ENCODE measurements around the gene COL19A1.
A peak's percentile ranks its signal among the peaks of the same experiment; 100 is the strongest.
"Not testable (repeated sequence)": the region's sequence is repeated elsewhere in the genome, so short reads cannot be mapped to it uniquely, and the experiment has no call there.

The COL19A1 gene

DNA sequence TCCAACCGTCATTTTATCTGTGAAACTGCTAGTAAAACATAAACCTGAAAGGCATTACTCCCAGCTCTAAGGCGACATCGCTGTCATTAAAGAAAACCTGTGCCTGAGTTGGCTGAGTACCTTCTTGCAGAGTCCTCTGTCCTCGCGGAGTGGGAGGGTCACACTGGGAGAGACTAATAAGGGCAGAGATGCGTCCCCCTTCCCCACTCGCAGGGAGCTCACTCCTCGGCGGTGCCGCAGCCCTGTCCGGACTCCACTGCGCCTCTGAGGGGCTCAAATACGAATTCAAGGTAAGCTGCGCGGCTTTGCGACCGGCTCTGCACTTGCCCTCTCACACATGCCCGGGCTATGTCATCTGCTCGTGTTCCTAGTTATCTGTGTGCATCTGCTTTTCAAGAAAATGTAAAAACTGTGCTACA, at the start of gene COL19A1:
Gene COL19A1 (plus strand): TSS at position 206 of the 419 bp plus-strand sequence. CDS start 13,012 bp downstream, outside the sequence.
- peak; percentile 99 for FAIRE-seq
- DNase-seq (ENCODE audit: insufficient read length, low spot score) = no peak

- DNase-seq (ENCODE audit: insufficient read length, low spot score) = no peak
- FAIRE-seq = no peak
Observed at GRCh38 chr6:69816569-69816968, 49.8 kb upstream of the COL19A1 start.

DNA sequence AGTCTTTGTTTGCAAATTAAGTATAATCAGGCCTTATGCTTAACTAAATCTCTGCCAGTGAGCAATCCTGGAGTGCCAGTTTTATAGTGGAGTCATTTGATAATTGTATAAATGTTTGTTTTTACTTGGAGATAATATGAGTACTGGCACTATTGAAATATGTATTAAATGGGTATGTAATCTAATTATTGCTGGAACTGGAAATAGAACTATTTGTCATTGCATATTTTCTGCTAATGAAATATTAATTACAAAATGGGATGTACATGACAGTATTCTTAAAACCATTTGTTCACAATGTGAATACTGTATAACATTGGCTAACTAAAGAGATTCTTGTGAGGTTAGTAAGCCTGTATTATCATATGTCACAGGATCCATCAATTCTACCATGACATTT, 49.0 kb upstream of the COL19A1 start:
- DNase-seq (ENCODE audit: insufficient read length, low spot score) (no peak), FAIRE-seq (peak; percentile 66)

- no peak for DNase-seq (ENCODE audit: insufficient read length, low spot score)
- FAIRE-seq = no peak
Observed at GRCh38 chr6:69818223-69818930, 48.0 kb upstream of the COL19A1 start.

- FAIRE-seq = no peak
- no peak for DNase-seq (ENCODE audit: insufficient read length, low spot score)
Observed at GRCh38 chr6:69819138-69819537, 47.2 kb upstream of the COL19A1 start.

DNA sequence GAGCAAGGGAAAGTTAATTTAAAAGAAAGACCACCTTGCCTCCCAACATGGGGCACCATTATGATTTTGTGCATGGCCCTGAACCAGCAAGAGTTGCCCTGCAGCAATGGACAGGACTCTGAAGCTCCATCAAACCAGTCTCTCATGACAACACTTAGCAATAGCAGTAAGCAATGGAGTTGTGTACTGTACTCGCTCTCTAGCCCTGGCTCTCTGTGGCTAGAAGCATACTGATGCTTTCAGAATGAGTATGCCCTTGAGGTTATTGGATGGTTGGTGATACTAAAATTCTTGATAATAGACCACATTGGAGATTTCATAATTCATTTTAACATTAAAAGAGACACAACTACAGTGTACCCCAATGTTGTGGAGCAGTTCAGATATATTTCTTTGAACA, 46.3 kb upstream of the COL19A1 start:
- DNase-seq (ENCODE audit: insufficient read length, low spot score) (no peak), FAIRE-seq (peak; percentile 37)

DNA sequence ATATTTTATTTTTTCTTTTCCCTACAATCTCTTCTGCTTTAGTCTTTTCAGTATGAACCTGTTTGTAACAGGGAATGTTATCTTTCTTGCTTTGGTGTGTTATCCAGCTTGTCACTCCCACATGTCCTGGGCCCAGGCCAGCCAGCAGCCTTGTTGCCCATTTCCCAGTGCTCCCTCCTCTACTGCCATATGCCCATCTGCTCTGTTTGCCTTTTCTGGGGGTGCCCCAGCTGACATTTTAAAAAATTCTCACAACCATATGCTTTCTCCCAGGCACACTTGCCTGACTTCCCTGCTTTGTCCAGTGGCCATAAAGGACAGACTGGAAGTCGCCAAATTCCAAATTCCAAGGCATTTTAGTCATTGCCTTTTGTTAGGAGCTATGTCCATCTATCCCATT, 45.9 kb upstream of the COL19A1 start:
- DNase-seq (ENCODE audit: insufficient read length, low spot score) (no peak), FAIRE-seq (no peak)

DNA sequence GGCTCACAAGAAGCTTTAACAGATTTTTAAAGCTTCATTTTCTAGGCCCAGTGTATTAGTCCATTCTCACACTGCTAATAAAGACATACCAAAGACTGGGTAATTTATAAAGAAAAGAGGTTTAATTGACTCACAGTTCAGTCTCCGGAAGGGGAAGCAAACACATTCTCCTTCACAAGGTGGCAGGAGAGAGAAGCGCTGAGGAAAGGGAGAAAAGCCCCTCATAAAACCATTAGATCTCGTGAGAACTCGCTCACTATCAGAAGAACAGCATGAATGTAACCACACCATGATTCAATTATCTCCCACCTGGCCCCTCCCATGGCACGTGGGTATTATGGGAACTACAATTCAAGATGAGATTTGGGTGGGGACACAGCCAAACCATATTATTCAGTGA, 42.0 kb upstream of the COL19A1 start:
- DNase-seq (ENCODE audit: insufficient read length, low spot score); FAIRE-seq: not testable (repeated sequence)

DNA sequence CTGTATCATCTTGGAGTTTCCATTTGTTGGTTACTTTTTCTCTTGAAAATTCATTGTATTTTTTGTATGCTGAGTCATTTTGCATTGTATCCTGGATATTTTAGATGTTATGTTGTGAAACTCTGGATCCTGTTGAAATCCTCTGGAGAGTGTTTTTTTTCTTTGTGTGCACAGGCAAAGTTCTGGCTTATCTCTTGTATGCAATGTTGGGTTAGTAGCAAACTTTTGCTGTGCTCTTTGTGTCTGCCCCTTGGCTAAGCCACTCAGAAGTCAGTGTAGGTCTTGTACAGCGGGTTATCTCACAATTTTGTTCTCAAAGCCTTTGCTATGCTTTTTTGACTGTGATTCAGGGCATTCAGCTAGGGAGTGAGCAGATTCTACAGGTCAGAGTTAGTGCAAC, 40.5 kb upstream of the COL19A1 start:
- FAIRE-seq (no peak), DNase-seq (ENCODE audit: insufficient read length, low spot score) (no peak)

- no peak for FAIRE-seq
- DNase-seq (ENCODE audit: insufficient read length, low spot score) = no peak
Observed at GRCh38 chr6:69827276-69827893, 39.0 kb upstream of the COL19A1 start.

- FAIRE-seq = no peak
- DNase-seq (ENCODE audit: insufficient read length, low spot score) = no peak
Observed at GRCh38 chr6:69832558-69832957, 33.8 kb upstream of the COL19A1 start.

DNA sequence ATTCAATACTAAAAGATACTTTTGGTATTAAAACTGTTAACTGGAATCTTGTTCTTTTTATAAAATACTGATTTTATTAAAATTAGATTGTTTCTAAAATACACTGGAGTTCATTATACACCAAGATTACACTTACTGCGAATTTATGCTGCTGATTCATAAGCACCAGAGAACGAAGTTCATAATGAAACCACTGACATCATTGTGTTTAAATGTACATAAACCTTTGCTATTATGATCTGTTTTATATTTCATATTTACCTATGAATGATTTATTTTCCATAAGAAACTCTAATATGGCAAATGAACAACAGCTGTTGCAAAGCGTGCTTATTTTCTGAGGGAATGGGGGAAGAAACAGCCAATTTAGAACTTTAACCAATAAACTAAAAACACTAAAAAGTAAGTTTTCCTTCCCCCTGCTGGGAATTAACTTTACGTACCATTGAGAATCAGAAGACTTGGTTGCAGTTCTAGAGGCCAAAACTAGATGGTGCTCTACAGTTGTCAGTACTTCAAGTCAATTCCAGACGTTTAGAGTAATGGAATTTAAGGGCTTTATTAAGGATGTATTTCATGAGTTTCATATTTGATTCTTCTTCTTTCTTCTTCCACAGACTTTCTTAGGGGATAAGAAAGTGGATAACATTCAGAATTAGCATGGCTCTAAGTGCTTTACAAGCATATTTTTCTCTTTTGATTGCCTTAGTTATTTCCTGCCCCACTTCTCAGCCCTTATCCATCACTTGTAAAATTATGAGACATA, 30.8 kb upstream of the COL19A1 start:
- DNase-seq (ENCODE audit: insufficient read length, low spot score) (no peak), FAIRE-seq (peak; percentile 98)

DNA sequence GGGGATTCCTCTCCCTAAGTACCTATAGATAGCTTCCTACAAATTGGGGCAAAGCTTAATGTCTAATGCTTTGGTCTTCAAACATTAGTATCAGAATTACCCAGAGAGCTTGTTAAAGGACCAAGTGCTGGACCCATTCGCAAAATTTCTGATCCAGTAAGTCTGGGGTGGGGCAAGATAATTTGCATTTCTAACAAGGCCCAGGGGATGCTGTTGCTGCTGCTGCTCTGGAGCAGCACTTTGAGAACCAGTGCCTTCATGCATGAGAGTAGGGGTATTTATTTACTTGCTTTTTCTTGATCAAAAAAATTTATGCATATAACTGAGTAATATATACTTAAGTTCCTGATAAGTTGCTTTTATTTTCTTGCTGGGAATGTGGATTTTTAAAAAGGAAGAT, 24.5 kb upstream of the COL19A1 start:
- FAIRE-seq (no peak), DNase-seq (ENCODE audit: insufficient read length, low spot score) (no peak)

GRCh38 chr6:69843189-69843588, 23.2 kb upstream of the COL19A1 start:
- FAIRE-seq = no peak
- DNase-seq (ENCODE audit: insufficient read length, low spot score) = no peak

DNA sequence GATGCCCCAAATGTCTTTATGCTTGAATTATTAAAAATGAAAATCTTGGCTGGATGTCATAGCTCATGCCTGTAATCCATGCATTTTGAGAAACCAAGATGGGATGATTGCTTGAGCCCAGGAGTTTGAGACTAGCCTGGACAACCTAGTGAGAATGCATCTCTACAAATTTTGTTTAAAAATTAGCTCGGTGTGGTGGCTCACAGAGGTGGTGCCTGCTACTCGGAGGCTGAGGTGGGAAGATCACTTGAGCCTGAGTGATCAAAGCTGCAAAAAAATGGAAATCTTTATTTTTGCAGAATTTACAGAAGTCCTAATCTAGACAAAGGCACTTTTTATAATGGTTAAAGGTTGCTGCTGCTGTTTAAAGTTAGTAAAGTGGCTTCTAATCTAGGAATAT, 20.0 kb upstream of the COL19A1 start:
- DNase-seq (ENCODE audit: insufficient read length, low spot score) (no peak), FAIRE-seq (no peak)

- no peak for FAIRE-seq
- DNase-seq (ENCODE audit: insufficient read length, low spot score) = no peak
Observed at GRCh38 chr6:69846770-69847491, 19.4 kb upstream of the COL19A1 start.

DNA sequence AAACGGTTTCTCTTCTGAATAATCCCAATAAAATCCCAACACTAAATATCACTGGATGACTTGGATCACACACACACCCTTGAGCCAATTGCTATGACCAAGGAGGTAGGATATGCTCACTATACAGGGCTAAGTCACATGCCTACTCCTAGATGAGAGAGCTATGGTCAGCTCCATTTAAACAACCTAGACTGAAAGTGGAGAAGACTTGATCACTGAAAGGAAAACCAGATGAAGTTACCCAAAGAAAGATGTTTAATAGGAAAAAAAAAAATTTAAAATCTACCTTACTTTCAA, 18.9 kb upstream of the COL19A1 start:
- FAIRE-seq = no peak
- DNase-seq (ENCODE audit: insufficient read length, low spot score) = no peak

- FAIRE-seq (no peak), DNase-seq (ENCODE audit: insufficient read length, low spot score) (no peak)
Observed at GRCh38 chr6:69848552-69848951, 17.8 kb upstream of the COL19A1 start.

DNA sequence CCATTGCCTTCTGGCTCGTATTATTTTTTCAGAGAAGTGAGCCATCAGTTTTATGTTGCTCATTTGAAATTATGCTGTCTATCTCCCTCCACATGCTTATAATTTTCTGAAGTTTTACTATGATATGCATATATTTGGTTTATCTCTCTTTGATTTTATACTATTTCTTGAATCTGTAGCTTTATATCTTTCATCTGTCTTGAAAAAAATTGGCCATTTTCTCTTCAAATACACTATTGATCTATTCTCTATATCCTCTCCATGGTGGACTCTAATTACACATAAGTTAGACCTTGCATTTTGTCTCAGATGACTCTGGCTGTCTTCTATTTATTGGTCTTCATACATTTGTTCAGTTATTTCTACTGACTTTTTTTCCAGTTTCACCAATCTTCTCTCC, 13.7 kb upstream of the COL19A1 start:
- FAIRE-seq = no peak
- no peak for DNase-seq (ENCODE audit: insufficient read length, low spot score)

- FAIRE-seq (peak; percentile 23), DNase-seq (ENCODE audit: insufficient read length, low spot score) (no peak)
Observed at GRCh38 chr6:69861986-69862385, 4.4 kb upstream of the COL19A1 start.

DNA sequence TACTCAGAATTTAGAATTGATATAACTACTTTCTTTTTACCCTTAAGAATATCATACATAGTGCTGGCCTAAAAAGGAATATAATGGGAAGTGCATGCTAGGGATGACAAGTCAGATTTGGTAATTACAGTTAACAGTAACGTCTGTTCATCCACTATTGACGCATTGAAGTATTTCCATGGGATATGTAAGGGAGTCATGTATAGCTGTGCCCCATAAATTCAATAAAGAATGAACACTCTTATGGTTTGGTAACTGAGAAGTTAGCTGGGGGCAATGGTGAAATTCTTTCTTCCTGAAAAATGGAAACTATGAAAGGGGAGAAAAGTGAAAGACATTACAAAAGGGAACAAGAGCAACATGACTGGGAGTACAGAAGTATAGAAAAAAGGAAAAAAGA, 2.6 kb upstream of the COL19A1 start:
- peak; percentile 33 for FAIRE-seq
- no peak for DNase-seq (ENCODE audit: insufficient read length, low spot score)

Measured in GM19239 (cell line).